Measurements from ENCODE around the gene H3-3A.

- TF ChIP-seq CTCF (IDR thresholded peaks at IDR 0.05) (no peak), POLR2A (IDR thresholded peaks at IDR 0.05) (no peak), EP300 (IDR thresholded peaks at IDR 0.05; ENCODE audit: low read depth) (no peak), POLR2AphosphoS5 (IDR thresholded peaks at IDR 0.05) (no peak)
Observed at GRCh38 chr1:226074046-226074445, 11.5 kb downstream of the H3-3A start.

All from transverse colon (tissue), 4 donors.